Skin of body (tissue), 2 donors: ENCODE data around the gene FER1L5. TPM values are rescaled to one million over a fixed set of nuclear protein-coding genes. Genes with fewer than 3 reads are reported as not detected.
A peak's percentile ranks its signal among the peaks of the same experiment; 100 is the strongest.

Experiments used
- DNase-seq: peaks from one replicate; lab custom pipeline; 2025; lab: John Stamatoyannopoulos, UW
- total RNA-seq: library from RNA; depleted of rRNA; stranded (reverse); fragments of >200 nt; gene quantifications from one replicate; pipeline ENCODE4 v1.2.3, GENCODE V29; 2014

FER1L5 gene
- 0.10 TPM for total RNA-seq

DNA sequence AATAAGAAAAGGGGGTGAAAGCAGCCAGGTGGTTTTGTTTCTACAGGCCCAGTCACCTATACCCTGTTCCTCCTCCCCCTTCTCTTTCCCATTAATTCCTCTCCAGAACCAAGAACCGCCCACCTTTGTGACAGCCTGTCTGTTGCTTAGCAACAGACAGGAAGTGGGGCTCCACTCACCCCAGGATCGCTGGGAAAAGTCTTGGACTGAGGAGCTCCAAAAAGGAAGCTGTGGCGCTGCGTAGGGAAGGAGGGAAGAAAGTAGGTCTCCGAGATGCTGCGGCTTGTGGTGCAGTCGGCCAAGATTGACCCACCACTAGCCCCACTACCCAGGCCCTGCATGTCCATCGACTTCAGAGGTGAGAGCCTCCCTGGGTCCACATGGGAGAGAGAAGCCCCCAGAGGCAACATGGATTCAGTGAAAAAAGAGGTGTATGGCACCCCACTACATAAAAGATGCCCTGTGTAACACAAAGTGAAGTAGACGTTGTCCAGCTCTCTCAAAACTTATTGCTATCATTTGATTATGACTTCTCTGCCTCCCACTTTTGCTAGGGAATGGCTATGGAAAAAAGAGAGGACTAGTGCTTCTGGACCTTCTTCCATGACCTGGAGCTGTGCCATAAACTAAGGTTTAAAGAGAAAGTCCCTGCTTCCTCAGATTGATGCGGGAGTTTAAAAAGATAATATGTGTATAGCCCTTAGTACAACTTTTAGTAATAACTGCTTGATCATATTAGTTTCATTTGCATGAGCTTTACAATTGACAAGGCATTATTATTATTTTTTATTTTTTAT is at the start of gene FER1L5:
FER1L5 (plus strand) TSS at position 201 of the 797 bp plus-strand sequence; CDS start at position 274, 73 bp downstream.
- no peak for DNase-seq

DNA sequence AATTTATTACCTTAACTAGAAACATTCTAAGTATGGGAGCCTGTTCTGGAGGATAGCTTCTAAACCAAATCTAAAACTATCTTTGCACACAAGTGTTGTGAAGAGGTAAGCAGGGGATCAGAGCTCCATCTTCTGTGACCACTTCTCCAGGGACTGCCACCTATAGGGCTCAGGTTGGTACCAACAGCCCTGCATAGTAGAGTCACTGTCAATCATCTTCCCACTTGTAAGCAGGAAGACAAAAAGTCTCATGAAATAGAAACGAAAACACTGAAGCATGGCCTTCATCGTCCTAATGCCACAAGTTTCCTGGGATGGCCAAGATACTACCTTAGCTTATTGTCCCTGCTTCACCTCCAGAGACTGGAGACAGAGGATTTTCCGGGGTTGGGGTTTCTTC is 48.3 kb upstream of the FER1L5 start:
- no peak for DNase-seq

DNA sequence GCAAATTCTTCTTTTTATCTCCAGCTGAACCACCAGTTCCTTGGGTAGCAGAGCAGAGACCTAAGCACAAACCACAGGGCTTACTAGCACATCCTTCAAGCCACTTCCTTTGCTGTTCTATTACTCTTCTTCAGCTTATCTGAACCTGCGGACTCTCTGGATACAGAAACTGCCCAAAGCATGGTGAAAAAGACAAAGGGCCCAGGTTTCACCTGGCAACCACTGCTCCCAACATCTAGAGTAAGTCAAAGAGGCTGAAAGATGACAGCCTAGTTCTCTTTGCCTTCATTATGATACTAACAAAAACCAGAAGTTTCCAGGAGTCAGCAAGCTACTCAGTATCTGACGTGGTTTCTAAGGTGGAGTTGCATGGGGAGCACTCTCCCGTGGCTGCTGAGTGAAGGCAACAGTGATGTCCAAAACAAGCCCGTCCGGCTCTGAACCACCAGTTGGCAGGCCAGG is 47.8 kb upstream of the FER1L5 start:
- no peak for DNase-seq

DNA sequence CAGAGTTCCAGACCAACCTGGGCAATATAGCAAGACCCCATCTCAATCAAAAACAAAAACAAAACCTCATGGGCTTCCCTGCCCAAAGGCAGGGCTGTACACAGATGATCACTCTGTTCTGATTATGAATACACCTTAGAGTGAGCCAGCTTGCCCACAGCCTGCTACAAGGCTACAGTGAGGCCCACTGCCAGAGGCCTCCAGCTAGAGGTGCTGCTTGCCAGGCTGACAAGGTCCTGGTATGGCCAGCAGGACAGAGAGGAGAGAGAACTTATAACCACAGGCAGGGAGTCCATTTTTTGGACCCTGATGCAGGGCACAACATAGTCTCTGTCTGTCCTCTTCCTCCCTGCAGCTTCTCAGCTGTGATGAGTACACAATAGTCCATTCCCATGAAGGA is 46.0 kb upstream of the FER1L5 start:
- DNase-seq, result no peak

DNA sequence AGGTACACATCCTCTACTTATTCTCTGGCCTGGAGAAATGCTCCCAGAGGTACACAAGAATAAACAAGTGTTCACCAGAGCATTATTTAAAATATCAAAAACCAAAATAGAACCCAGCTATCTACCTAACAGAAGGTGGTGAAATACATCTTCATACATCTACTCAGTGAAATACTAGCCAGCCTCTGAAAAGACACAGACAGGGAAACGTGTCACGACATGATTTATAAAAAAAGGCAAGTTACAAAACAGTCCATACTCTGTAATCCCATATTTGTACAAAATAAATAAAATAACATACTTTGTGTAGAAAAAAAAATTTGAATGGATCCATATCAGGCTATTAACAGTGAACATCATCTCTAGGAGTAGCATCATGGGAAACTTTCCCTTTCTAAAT is 42.6 kb upstream of the FER1L5 start:
- no peak for DNase-seq

DNA sequence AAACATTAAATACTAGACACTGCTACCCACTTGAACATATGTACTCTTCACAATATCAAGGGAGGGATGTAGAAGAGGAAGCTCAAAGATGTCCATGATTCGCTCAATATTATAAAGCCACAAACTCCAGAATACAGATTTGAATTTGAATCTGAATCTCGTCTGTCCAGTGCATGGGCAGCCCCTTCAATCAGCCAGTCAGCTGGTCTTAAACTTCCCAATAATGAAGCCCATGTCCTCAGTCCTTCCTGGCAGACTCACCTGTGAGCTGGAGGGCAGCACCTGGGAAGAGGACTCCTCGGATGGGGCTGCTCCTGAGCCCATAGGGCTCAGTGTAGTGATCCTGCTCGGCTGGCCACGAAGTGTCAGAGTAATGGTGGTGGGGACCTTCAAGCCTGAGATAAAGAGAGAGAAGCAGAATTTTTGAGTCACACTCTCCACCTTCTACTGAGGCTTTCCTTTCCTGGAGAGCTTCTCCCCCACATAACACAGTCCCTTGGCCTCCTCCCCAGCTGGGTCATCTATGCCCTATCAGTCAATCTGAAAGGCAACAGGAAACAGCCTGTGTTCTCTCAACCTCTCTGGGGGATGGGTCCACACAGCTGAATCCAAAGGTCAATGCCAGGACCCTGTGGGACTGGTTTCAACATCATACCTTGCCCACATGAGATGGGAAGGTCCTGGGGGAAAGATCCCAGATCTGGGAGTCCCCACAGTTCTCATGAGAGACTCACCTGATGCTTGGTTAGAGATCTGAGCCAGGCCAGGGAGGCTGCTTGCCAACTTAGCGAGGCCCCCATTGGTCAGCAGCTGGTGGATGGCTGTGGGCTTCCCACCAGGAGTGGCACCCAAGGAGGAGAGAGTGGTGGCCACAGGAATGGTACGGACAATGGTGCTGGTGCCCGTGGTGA is 40.9 kb upstream of the FER1L5 start:
- DNase-seq, result no peak

DNA sequence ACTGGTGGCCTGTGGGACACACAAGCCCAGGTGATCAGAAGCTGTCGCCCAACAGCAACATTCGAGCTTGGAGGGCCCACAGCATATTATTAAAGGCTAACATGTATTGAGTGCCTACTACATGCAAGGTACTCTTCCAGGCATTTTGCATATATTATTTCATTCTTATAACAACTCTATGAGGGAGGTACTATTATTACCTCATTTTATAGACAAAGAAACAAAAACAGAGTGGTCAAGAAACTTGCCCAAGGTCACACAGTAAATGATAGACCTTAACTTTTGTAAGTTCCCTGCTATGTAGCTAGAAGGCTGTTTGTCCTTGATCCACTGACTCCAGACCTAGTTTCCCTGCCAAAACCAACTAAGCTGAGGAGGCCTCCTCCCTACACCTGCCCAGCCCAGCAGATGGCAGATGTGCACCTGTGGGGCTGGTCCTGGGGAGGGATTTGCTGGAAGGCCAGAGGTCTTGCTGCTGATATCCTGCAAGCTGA is 40.2 kb upstream of the FER1L5 start:
- no peak for DNase-seq

DNA sequence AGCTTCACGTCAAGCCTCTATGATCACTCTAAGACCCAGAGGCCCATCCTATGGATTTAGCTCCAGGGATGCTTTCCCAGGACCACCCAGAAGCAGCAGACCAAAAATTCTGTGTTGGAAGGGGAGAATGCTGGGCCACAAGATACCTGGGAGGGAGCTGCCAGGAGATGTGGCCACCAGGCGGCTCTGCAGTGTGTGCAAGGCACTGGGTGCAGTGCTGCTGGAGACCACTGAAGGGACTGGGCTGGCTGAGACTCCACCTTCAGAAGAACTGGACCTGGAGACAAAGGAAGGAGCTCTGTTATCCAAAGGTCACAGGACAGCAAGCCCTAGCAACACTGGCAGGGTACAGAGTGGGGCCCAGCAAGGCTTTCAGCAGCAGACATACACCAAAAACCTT is 38.5 kb upstream of the FER1L5 start:
- no peak for DNase-seq

DNA sequence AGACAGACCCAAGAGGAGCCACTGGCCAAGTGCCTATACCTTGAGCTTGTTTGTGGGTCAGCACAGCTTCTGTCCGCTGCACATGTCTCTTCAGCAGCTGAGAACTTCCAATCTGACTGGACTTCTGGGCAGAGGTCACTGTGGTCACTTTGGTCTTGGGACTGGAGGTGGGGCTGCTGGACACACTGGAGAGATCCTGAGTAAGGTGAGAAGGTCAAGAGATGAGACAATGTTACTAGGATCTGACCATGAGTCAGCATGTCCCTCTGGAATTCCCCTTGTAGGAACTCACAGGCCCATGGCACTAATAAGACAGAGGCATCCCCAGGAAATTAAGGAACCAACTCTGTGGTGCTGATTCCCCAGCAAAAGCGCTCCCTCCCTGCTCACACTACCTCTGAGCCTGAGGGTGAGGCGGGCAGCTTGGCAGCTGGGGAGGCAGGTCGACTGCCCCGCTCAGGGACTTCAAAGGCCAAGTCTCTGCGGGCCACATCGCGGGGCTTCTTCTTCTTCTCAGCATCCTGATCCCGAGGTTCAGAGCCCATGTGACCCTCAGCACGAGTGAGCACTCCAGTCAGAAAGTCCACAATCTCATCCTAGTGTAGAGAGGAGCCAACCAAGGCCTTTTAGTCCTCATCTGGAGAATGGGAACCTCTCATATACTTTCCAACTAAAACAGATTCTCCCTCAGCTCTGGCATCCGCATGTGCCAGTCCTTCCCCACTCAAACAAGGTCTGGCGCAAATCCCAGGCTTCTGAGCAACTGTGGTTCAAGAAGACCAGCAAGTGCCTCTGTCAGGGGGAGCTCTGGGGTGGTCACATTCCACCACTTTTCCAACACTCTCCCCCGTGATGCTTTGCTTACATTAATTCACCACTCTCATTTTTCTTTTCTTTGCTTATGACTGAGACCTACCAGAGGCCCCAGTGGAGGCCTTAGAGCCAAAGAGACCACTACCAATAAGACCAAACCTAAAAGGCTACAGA is 33.8 kb upstream of the FER1L5 start:
- DNase-seq, result no peak

DNA sequence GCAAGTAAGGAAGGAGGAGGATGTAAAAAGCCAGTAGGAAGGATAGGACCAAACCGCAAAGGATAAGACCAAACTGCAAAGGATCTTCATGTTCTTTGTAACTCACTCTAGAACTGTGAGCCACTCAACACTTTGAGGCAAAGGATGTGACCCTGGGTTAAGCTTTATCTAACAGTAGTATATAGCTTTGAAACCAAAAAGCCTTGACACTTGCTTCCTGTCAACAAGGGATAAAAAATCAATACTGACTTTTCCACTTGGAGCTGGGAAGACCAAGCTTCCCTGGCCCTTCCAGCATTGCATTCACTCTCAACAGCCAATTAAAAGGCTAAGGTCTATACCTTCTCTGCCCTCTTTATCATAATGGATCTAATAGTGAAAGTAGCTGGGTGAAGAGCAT is 26.4 kb upstream of the FER1L5 start:
- DNase-seq, result no peak

DNA sequence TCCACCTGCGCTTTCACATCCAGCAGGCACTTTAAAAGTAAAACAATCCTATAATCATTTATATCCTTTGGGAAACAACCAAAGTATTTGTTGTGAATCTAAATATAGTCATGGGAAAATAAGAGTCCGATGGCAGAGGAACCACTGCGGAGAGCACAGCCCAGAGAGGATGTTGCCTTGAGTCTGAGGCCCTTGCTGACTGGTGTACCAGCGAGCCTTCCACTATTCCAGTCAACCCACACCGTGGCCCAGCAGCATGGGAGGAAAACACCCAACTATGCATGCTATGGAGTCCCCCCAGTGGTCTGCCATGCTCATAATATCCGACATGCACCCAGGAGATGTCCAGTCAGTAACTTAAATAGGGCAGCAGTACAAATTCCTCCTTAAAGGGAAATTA is 26.0 kb upstream of the FER1L5 start:
- no peak for DNase-seq

DNA sequence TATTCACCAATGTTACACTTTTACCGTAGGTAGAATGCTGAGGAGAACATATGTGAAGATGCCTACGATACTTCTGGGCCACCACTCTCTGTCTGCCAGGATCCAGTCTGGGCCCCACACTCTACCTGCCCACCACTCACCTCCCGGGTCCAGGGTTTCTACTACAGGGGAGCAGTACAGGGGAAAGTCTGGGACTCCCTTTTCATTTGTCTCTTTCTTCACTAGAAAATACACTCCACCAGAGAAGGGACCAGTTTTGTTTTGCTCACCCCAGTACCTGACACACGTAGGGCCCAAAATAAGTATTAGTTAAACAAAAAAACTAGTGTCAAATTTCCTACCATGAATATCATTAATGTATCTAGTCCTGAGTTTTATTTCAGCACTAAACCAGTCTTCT is 25.6 kb upstream of the FER1L5 start:
- no peak for DNase-seq

DNA sequence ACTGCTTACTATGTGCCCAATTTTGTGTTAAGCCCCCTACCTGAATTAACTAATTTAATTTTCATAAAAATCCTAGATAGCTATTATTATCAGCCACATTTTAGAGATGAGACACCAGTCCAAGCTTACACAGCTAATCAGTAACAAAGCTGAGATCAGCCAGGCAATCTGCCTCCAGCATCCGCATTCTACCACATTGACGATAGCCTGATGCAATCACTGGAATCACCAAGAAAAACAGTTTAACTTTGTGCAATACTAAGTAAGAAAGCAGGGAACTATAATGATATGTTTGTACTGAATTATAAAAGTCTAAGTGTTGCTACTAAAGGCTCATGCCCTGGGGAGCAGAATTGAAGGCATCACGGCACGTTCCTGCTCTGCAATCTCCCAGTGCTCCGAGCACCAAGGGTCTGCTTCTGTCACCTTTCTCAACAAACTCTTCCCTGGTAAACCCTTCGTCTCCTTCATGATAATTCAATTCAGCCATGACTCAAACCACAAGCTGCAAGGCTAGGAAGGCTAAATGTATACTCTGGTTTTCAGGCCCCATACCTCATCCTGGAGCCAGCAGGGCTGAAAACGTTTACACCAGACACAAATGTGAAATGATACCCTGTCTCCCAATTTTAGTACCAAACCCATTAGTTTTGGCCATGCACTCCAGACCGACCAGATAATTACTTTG is 23.8 kb upstream of the FER1L5 start:
- DNase-seq, result no peak

DNA sequence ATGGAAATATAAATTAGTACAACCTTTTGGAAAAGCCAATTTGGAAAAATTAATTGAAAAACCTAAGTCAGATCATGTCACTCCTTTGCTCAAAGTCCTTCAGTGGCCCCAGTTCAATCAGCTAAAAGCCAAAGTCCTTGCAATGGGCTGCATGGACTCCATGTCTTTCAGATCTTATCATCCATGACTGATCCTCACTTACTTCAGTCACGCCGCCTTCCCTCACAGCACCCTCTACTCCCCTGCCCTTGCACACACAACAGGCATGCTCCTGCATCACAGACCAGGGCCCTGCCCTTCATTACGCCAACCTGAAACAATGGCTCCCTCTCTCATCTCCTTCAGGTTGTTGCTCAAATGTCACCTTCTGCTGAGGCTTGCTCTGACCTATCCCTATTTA is 20.0 kb upstream of the FER1L5 start:
- DNase-seq, result no peak

DNA sequence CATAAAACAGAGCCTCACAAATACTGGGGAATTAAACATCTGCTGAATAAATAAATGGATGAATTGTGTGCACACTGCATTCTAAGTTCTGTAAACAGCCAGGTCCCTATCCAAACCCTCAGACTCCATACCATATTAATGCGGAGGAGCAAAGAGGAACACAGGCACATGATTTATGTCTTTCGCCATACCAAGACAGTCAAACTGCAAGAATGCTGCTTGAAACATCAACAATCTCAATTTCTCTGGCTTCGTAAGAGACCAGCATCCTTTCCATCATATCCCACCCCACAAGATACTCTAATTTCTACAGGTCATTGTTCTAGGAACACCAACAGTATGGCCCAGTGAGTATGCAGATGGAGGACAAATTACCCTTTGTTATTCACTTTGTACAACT is 19.4 kb upstream of the FER1L5 start:
- no peak for DNase-seq

DNA sequence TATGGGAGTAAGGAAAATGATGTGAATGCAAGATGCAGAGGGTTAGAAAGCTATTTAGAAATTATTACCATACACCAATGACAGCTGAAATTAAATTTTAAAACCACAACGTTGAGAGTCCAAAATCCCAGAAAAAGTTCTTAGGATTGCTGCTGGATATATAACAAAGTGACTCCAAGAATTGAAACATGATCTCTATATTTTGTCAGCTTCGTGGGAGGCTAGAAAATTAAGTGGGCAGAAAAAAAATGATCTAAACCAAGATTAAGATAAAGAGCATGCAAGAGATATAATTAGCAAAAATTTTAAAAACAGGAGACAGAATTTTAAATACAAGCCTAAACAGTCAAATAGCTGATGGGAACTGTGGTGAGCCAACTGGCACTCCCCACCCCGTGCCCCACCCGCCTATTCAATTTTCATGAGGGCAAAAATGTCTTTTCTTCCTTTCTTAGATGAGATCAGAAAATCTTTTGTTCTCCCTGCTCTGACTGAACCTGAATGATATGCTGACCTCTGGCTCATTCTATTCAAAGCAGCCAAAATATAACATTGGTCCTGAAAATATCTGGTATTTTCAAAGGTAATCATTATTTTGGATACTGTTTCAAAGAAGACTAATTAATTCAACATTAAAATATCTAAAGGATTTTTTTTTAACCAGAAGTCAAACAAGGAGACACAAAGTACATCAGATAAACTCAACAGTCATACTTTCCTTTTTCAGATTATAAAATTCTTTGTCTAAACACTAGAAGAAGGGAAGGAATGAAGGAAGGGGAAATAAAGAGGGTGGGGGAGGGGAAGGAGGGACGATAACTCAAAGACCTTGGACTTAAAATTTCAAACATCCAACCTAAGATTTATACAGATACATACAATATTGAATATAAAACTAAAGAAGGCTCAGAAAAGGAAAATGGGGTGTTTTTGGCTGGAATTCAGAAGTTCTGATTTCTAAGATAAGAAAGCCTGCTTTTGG is 16.7 kb upstream of the FER1L5 start:
- DNase-seq, result no peak

DNA sequence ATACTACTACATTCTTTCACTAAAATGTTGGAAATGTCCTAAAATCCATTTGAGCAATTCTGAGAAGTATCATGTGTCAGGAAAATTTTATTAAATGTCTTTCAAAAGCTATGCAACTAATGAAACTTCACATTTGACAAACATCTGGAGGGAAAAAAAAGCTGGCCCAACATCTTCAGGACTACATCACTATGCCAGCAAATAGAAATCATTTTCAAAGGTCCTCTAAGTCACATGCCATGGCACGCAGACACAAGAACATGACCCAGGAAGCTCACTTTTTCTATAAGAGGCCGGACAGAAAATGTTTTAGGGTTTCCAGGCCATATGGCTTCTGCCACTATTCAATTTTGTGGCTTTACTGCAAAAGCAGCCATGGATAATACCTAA is 16.0 kb upstream of the FER1L5 start:
- peak; percentile 42 for DNase-seq

DNA sequence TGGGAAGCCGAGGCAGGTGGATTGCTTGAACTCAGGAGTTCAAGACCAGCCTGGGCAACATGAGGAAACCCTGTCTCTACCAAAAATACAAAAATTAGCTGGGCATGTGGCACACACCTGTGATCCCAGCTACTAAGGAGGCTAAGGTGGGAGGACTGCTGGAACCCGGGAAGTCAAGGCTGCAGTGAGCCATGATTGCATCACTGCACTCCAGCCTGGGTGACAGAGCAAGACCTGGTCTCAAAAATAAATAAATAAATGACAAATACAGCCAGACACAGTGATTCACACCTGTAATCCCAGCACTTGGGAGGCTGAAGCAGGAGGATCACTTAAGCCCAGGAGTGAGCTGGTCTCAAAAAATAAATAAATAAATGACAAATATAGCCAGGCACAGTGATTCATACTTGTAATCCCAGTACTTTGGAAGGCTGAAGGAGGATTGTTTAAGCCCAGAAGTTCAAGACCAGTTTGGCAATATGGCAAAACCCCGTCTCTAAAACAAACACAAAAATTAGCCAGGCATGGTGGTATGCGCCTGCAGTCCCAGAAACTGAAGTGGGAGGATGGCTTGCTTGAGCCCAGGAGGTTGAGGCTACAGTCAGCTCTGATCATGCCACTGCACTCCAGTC is 10.6 kb upstream of the FER1L5 start:
- no peak for DNase-seq

DNA sequence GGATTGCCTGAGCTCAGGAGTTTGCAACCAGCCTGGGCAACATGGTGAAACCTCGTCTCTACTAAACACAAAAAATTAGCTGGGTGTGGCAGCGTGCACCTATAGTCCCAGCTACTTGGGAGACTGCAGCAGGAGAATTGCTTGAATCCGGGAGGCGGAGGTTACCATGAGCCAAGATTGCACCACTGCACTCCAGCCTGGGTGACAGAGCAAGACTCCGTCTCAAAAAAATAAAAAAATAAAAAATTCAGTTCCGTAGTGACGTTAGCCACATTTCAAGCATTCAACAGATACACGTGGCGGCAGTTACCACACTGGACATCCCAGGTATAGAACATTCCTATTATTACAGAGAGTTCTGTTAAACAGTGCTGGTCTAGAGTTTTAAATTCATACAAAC is 8.9 kb upstream of the FER1L5 start:
- no peak for DNase-seq
